Endothelial cell of umbilical vein (primary cell): ENCODE measurements around the gene DDX46. TPM values are rescaled to one million over a fixed set of nuclear protein-coding genes. Genes with fewer than 3 reads are reported as not detected.

ENCODE experiments used
- BruUV-seq: library from RNA; stranded (reverse); fragments of 400-500 nt; replicated peaks from 2 replicates; lab custom pipeline; 2021; lab: Mats Ljungman, UMichigan
- CTCF ChIA-PET: fragments of 300-600, 350-600 bp; sonication (Branson Sonifier 250); formaldehyde crosslinking; loops from one replicate; lab custom pipeline; 2021; ENCODE audit warnings: antibody characterized with exemption, inconsistent platforms; lab: Charles Lee
- POLR2A ChIA-PET: fragments of 300-600, 350-600 bp; sonication (Branson Sonifier 250); formaldehyde crosslinking; loops from one replicate; lab custom pipeline; 2021; ENCODE audit warnings: antibody characterized with exemption, inconsistent platforms; lab: Charles Lee
- DNase-seq: peaks from one replicate; pipeline ENCODE4 v3.0.0-alpha.2; 2011; ENCODE audit warnings: low read depth, low spot score
- FAIRE-seq: peaks from 2 replicates; lab custom pipeline; 2011; peaks lifted over from hg19 to GRCh38; lab: Jason Lieb, UNC
- H2AFZ ChIP-seq: 2 replicates; pipeline ENCODE4 v1.6.0; 2012; ENCODE audit warnings: low read depth, low read length, control low read depth, inconsistent platforms
- H3K27ac ChIP-seq: 2 replicates; pipeline ENCODE4 v1.5.1; 2011; ENCODE audit warnings: low read depth, mild to moderate bottlenecking, control low read depth, low read length, moderate library complexity; ENCODE audit not compliant: insufficient read depth
- H3K27me3 ChIP-seq, 2 experiments: 2 replicates each; pipeline versions ENCODE4 v1.6.0 to v1.6.1; 2011; ENCODE audit warnings: low read length in 2 of 2, mixed read lengths in 1 of 2; ENCODE audit not compliant: control insufficient read depth in 2 of 2, insufficient read depth in 2 of 2
- H3K36me3 ChIP-seq, 2 experiments: 2 replicates in 1 of 2; 3 replicates in 1 of 2; pipeline ENCODE4 v1.5.1; 2011; ENCODE audit warnings: low read length in 2 of 2, mild to moderate bottlenecking in 1 of 2, moderate library complexity in 1 of 2; ENCODE audit not compliant: control insufficient read depth in 2 of 2, insufficient read depth in 2 of 2; ENCODE audit errors: extremely low read depth in 1 of 2
- H3K4me1 ChIP-seq: 3 replicates; pipeline ENCODE4 v1.5.1; 2011; ENCODE audit warnings: mild to moderate bottlenecking, low read length; ENCODE audit not compliant: control insufficient read depth, insufficient read depth; ENCODE audit errors: extremely low read depth
- H3K4me2 ChIP-seq: 2 replicates; pipeline ENCODE4 v1.6.1; 2011; ENCODE audit warnings: low read length, control low read depth, mixed read lengths; ENCODE audit not compliant: insufficient read depth
- H3K4me3 ChIP-seq, 3 experiments: fragments of 200-600 bp in 1 of 3; sonication (generic), shearing (Covaris generic) in 1 of 3; replicated peaks in 1 of 3; 2 replicates each; pipeline ENCODE4 v1.5.1; 2011 to 2016; ENCODE audit warnings: control low read depth in 3 of 3, low read length in 3 of 3, mild to moderate bottlenecking in 2 of 3, inconsistent platforms in 1 of 3, low read depth in 1 of 3, moderate library complexity in 1 of 3; ENCODE audit not compliant: insufficient read depth in 1 of 3
- H3K79me2 ChIP-seq: 2 replicates; pipeline ENCODE4 v1.6.0; 2012; ENCODE audit warnings: low read length, inconsistent platforms; ENCODE audit not compliant: control insufficient read depth, insufficient read depth
- H3K9ac ChIP-seq: replicated peaks from 2 replicates; pipeline ENCODE3; 2011; ENCODE audit warnings: low read length, control low read depth; ENCODE audit not compliant: insufficient read depth; ENCODE audit errors: extremely low read depth
- H3K9me1 ChIP-seq: replicated peaks from 3 replicates; pipeline ENCODE4 v1.6.0; 2011; ENCODE audit warnings: mild to moderate bottlenecking, low read length; ENCODE audit not compliant: control insufficient read depth, insufficient read depth; ENCODE audit errors: extremely low read depth
- H3K9me3 ChIP-seq: replicated peaks from 2 replicates; pipeline ENCODE4 v1.5.1; 2012; ENCODE audit warnings: low read length, inconsistent platforms; ENCODE audit not compliant: control insufficient read depth, insufficient read depth
- H4K20me1 ChIP-seq: replicated peaks from 2 replicates; pipeline ENCODE3; 2011; ENCODE audit warnings: mild to moderate bottlenecking, low read length; ENCODE audit not compliant: control insufficient read depth, insufficient read depth; ENCODE audit errors: extremely low read depth
- CTCF ChIP-seq, 2 donors: IDR thresholded peaks; 1 replicate in 1 of 2; 2 replicates in 1 of 2; pipeline ENCODE4 v1.5.1; 2011; ENCODE audit warnings: low read length in 2 of 2, mild to moderate bottlenecking in 2 of 2, moderate library complexity in 2 of 2, control low read depth in 1 of 2, inconsistent platforms in 1 of 2, low read depth in 1 of 2; ENCODE audit not compliant: insufficient read depth in 1 of 2; ENCODE audit errors: extremely low read depth in 1 of 2
- EZH2 ChIP-seq: IDR thresholded peaks from 2 replicates; pipeline ENCODE4 v1.6.1; 2012; ENCODE audit warnings: borderline replicate concordance, low read depth, mild to moderate bottlenecking, moderate library complexity, low read length, inconsistent platforms; ENCODE audit not compliant: severe bottlenecking
- FOS ChIP-seq: IDR thresholded peaks from 2 replicates; pipeline ENCODE4 v1.6.1; 2011; ENCODE audit warnings: mild to moderate bottlenecking, low read length, moderate library complexity, borderline replicate concordance; ENCODE audit not compliant: insufficient read depth
- GATA2 ChIP-seq: IDR thresholded peaks from 2 replicates; pipeline ENCODE4 v1.7.0; 2011; ENCODE audit warnings: low read depth, mild to moderate bottlenecking, moderate library complexity, mixed read lengths, low read length; ENCODE audit not compliant: insufficient read length, insufficient read depth
- JUN ChIP-seq: IDR thresholded peaks from 2 replicates; pipeline ENCODE4 v1.6.1; 2011; ENCODE audit warnings: borderline replicate concordance, low read depth; ENCODE audit not compliant: insufficient read length, insufficient read depth
- MAX ChIP-seq: IDR thresholded peaks from 2 replicates; pipeline ENCODE4 v1.6.1; 2011; ENCODE audit not compliant: insufficient read depth, insufficient read length
- MYC ChIP-seq: IDR thresholded peaks from one replicate; pipeline ENCODE4 v1.6.1; 2011; ENCODE audit warnings: mild to moderate bottlenecking, low read depth, low read length
- POLR2A ChIP-seq: IDR thresholded peaks from 2 replicates; pipeline ENCODE4 v1.6.1; 2012; ENCODE audit warnings: low read depth, mild to moderate bottlenecking, control low read depth, low read length
- POLR2AphosphoS5 ChIP-seq: IDR thresholded peaks from 2 replicates; pipeline ENCODE4 v1.6.1; 2012; ENCODE audit warnings: low read depth, mild to moderate bottlenecking, control low read depth, low read length, moderate library complexity; ENCODE audit not compliant: insufficient read depth
- dilution Hi-C: fragments of 300-500 bp; cut with MboI; formaldehyde crosslinking; loops from one replicate; pipeline ENCODE4 v1.15.0; 2019; ENCODE audit warnings: low sequenced_read_pairs; ENCODE audit not compliant: extremely low pct_ligation_motif_present
- intact Hi-C: fragments of 100-400 bp; cut with micrococcal nuclease; formaldehyde crosslinking; loops from one replicate; pipeline ENCODE4 v1.10.0; 2022
- polyA plus RNA-seq, 4 experiments: library from polyadenylated mRNA; depleted of rRNA in 3 of 4; stranded (reverse) in 3 of 4; unstranded in 1 of 4; fragments of >200 nt; gene quantifications; 2 replicates each; pipeline versions ENCODE4 v1.2.1 to v1.2.3, GENCODE V29; 2011 to 2012; ENCODE audit warnings: missing spikeins in 1 of 4
- total RNA-seq: library from RNA; stranded (reverse); gene quantifications from 2 replicates; pipeline ENCODE4 v1.2.3, GENCODE V29; 2021

The DDX46 gene
- total and polyA plus RNA-seq, 2 donors (not counting 3 experiments of a cell fraction or from before 2014, with no cell fraction given): 16.0 to 65.2 TPM

- no peaks in the 10 kb centered on the region for H3K79me2 ChIP-seq
- no peak for DNase-seq
- H4K20me1 ChIP-seq: no peaks in the 10 kb centered on the region
- H3K4me1 ChIP-seq: no peaks in the 10 kb centered on the region
- H3K27ac ChIP-seq: no peak overlapping the region
- no peak overlapping the region for H3K4me2 ChIP-seq
- H3K4me3 ChIP-seq: no peak overlapping the region
- no peaks in the 10 kb centered on the region for H3K9me1 ChIP-seq
- no peaks in the 10 kb centered on the region for H3K27me3 ChIP-seq
- H3K9me3 ChIP-seq: no peaks in the 10 kb centered on the region
- TF ChIP-seq MAX: no peak
- no peak for TF ChIP-seq FOS
- TF ChIP-seq CTCF (IDR thresholded peaks at IDR 0.05; ENCODE audit: extremely low read depth in 1 of 2, insufficient read depth in 1 of 2, low read depth in 1 of 2, low read length in 2 of 2): no peak
- no peak for TF ChIP-seq JUN
- TF ChIP-seq POLR2AphosphoS5: no peak
- TF ChIP-seq EZH2: no peak
- no peak for TF ChIP-seq MYC
- TF ChIP-seq GATA2: no peak
- TF ChIP-seq POLR2A: no peak
- CTCF ChIA-PET: no interaction called here
- no peak overlapping the region for H3K9ac ChIP-seq
- intact Hi-C loops: no loop called here
- H2AFZ ChIP-seq: no peak overlapping the region
- no TSS peak for BruUV-seq
- no peak for FAIRE-seq
- dilution Hi-C loops: no loop called here
- H3K36me3 ChIP-seq: peaks cover 9 to 14% of the 10 kb centered on the region in 2 experiments
- POLR2A ChIA-PET: no interaction called here
Measured at GRCh38 chr5:134714120-134714519, 44.5 kb upstream of the DDX46 start.
